GM23248 (cell line): ENCODE results near the gene YIF1B.

Experiments
- EZH2 ChIP-seq: fragments of 200-600 bp; sonication (generic); IDR thresholded peaks from 2 replicates; pipeline ENCODE4 v1.6.1; 2018; ENCODE audit warnings: antibody characterized with exemption, mild to moderate bottlenecking; ENCODE audit not compliant: insufficient read depth, poor library complexity, severe bottlenecking
- EZH2phosphoT487 ChIP-seq: fragments of 200-600 bp; sonication (generic); IDR thresholded peaks from 2 replicates; pipeline ENCODE4 v1.6.1; 2018; ENCODE audit warnings: antibody characterized with exemption, moderate library complexity, mild to moderate bottlenecking, low read depth; ENCODE audit not compliant: insufficient read depth

GRCh38 chr19:38298821-38299680, 16.7 kb downstream of the YIF1B start:
- no peak for TF ChIP-seq EZH2
- TF ChIP-seq EZH2phosphoT487 = no peak
